Panc1 (cell line): ENCODE measurements around the gene PHOX2B. TPM values are rescaled to one million over a fixed set of nuclear protein-coding genes. Genes with fewer than 3 reads are reported as not detected.

ENCODE experiments used
- ATAC-seq: fragments of 200-7000 bp; cut with Tn5 transposase; 2 replicates; pipeline ENCODE4 v1.9.1; 2020; ENCODE audit warnings: mild to moderate bottlenecking, moderate library complexity
- BruUV-seq: library from RNA; stranded (reverse); fragments of 400-500 nt; replicated peaks from 2 replicates; lab custom pipeline; 2021; lab: Mats Ljungman, UMichigan
- CTCF ChIA-PET: fragments of 300-600 bp; sonication (Branson Sonifier 250); formaldehyde crosslinking; loops from one replicate; lab custom pipeline; 2022; ENCODE audit warnings: antibody characterized with exemption; lab: Charles Lee
- POLR2A ChIA-PET: fragments of 300-600 bp; sonication (Branson Sonifier 250); formaldehyde crosslinking; loops from one replicate; lab custom pipeline; 2022; ENCODE audit warnings: antibody characterized with exemption; lab: Charles Lee
- DNase-seq: peaks from one replicate; pipeline ENCODE4 v3.0.0-alpha.2; 2010; ENCODE audit warnings: low read depth, low spot score
- H3K27ac ChIP-seq: 2 replicates; pipeline ENCODE4 v1.5.1; 2011; ENCODE audit warnings: mild to moderate bottlenecking, low read length, inconsistent platforms
- H3K27me3 ChIP-seq: fragments of 200-500 bp; sonication (Bioruptor generic); 2 replicates; pipeline ENCODE4 v1.6.0; 2014; ENCODE audit warnings: low read length, inconsistent platforms; ENCODE audit not compliant: control insufficient read depth, insufficient read depth
- H3K36me3 ChIP-seq: fragments of 200-500 bp; sonication (Bioruptor generic); 2 replicates; pipeline ENCODE4 v1.5.1; 2014; ENCODE audit warnings: inconsistent platforms, mild to moderate bottlenecking, low read length, moderate library complexity; ENCODE audit not compliant: control insufficient read depth, insufficient read depth
- H3K4me1 ChIP-seq: 2 replicates; pipeline ENCODE4 v1.5.1; 2011; ENCODE audit warnings: inconsistent platforms, mild to moderate bottlenecking, low read length, moderate library complexity; ENCODE audit not compliant: control insufficient read depth, insufficient read depth
- H3K4me3 ChIP-seq, 2 experiments: 2 replicates each; pipeline ENCODE4 v1.5.1; 2011 to 2012; ENCODE audit warnings: low read depth in 2 of 2, low read length in 2 of 2, mild to moderate bottlenecking in 2 of 2, inconsistent platforms in 1 of 2, moderate library complexity in 1 of 2
- H3K9me3 ChIP-seq: fragments of 200-500 bp; sonication (Bioruptor generic); 2 replicates; pipeline ENCODE4 v1.5.1; 2014; ENCODE audit warnings: low read depth, mild to moderate bottlenecking, inconsistent platforms, low read length, moderate library complexity; ENCODE audit not compliant: control insufficient read depth, insufficient read depth
- CTCF ChIP-seq: fragments of 450-650 bp; IDR thresholded peaks from 2 replicates; pipeline ENCODE4 v1.5.1; 2017; ENCODE audit warnings: mild to moderate bottlenecking
- POLR2AphosphoS5 ChIP-seq: IDR thresholded peaks from 2 replicates; pipeline ENCODE4 v1.6.1; 2012; ENCODE audit warnings: mild to moderate bottlenecking, low read depth, low read length, moderate library complexity
- SIN3A ChIP-seq: IDR thresholded peaks from 2 replicates; pipeline ENCODE4 v1.6.1; 2012; ENCODE audit warnings: low read depth, mild to moderate bottlenecking, low read length, moderate library complexity, borderline replicate concordance; ENCODE audit not compliant: insufficient read depth
- TCF7L2 ChIP-seq: IDR thresholded peaks from 2 replicates; pipeline ENCODE4 v1.6.1; 2011; ENCODE audit warnings: mild to moderate bottlenecking, low read depth, low read length, inconsistent platforms
- in situ Hi-C: cut with HindIII; loops from 2 replicates; pipeline ENCODE4 v1.10.0; 2016; ENCODE audit warnings: low sequenced_read_pairs, low pct_unique_long_range_greater_than_20kb
- intact Hi-C: fragments of 100-400 bp; cut with micrococcal nuclease; formaldehyde crosslinking; loops from one replicate; pipeline ENCODE4 v1.10.0; 2022; ENCODE audit not compliant: unreplicated experiment
- total RNA-seq: library from RNA; stranded (reverse); gene quantifications from one replicate; pipeline ENCODE4 v1.2.1, GENCODE V29; 2021; ENCODE audit not compliant: unreplicated experiment
- TF ChIP-seq, protein P1 (sequence below), 2 experiments: IDR thresholded peaks; 2 replicates each; pipeline ENCODE4 v1.6.1; 2011 to 2012; ENCODE audit warnings: low read depth in 2 of 2, control low read depth in 1 of 2, low read length in 1 of 2, mild to moderate bottlenecking in 1 of 2, moderate library complexity in 1 of 2; ENCODE audit not compliant: insufficient read depth in 1 of 2

Gene PHOX2B
- total RNA-seq, 1 experiment from 2014 or later, result not detected

GRCh38 chr4:41749631-41750039, 1.1 kb upstream of the PHOX2B start:
- H3K36me3 ChIP-seq, result no peaks in the 10 kb centered on the region
- H3K27me3 ChIP-seq, result peaks cover 5% of the 10 kb centered on the region; the same call in 1 of the 2 replicates
- in situ Hi-C loops (no loop called here), intact Hi-C loops (no loop called here)
- no peaks in the 10 kb centered on the region for H3K9me3 ChIP-seq
- TF ChIP-seq POLR2AphosphoS5 (no peak), SIN3A (no peak), TCF7L2 (no peak), CTCF (no peak)
- TF ChIP-seq, protein P1, sequence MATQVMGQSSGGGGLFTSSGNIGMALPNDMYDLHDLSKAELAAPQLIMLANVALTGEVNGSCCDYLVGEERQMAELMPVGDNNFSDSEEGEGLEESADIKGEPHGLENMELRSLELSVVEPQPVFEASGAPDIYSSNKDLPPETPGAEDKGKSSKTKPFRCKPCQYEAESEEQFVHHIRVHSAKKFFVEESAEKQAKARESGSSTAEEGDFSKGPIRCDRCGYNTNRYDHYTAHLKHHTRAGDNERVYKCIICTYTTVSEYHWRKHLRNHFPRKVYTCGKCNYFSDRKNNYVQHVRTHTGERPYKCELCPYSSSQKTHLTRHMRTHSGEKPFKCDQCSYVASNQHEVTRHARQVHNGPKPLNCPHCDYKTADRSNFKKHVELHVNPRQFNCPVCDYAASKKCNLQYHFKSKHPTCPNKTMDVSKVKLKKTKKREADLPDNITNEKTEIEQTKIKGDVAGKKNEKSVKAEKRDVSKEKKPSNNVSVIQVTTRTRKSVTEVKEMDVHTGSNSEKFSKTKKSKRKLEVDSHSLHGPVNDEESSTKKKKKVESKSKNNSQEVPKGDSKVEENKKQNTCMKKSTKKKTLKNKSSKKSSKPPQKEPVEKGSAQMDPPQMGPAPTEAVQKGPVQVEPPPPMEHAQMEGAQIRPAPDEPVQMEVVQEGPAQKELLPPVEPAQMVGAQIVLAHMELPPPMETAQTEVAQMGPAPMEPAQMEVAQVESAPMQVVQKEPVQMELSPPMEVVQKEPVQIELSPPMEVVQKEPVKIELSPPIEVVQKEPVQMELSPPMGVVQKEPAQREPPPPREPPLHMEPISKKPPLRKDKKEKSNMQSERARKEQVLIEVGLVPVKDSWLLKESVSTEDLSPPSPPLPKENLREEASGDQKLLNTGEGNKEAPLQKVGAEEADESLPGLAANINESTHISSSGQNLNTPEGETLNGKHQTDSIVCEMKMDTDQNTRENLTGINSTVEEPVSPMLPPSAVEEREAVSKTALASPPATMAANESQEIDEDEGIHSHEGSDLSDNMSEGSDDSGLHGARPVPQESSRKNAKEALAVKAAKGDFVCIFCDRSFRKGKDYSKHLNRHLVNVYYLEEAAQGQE (IDR thresholded peaks at IDR 0.05; ENCODE audit: insufficient read depth in 1 of 2, low read depth in 2 of 2, low read length in 1 of 2), result no peak
- ATAC-seq (no peak), DNase-seq (no peak)
- no peak overlapping the region for H3K4me3 ChIP-seq
- CTCF ChIA-PET, result no interaction called here
- BruUV-seq, result no TSS peak
- POLR2A ChIA-PET, result no interaction called here
- H3K4me1 ChIP-seq, result no peaks in the 10 kb centered on the region
- H3K27ac ChIP-seq, result no peak overlapping the region

- Histone ChIP-seq H3K4me3 (no peak overlapping the region; a peak in 1 of 4 replicates), H3K4me1 (no peaks in the 10 kb centered on the region), H3K9me3 (no peaks in the 10 kb centered on the region), H3K27me3 (peaks cover 5% of the 10 kb centered on the region; the same call in 1 of the 2 replicates), H3K27ac (no peak overlapping the region), H3K36me3 (no peaks in the 10 kb centered on the region)
- ChIA-PET POLR2A (no interaction called here), CTCF (no interaction called here)
- intact Hi-C loops (no loop called here), in situ Hi-C loops (no loop called here)
- no TSS peak for BruUV-seq
- DNase-seq (no peak), ATAC-seq (no peak)
- no peak for TF ChIP-seq CTCF
- TF ChIP-seq TCF7L2, result no peak
- TF ChIP-seq POLR2AphosphoS5, result no peak
- no peak for TF ChIP-seq SIN3A
Observed at GRCh38 chr4:41748074-41748570, 403 bp downstream of the PHOX2B start.
